ENCODE measurements around the gene ELAVL4.
"Not testable (repeated sequence)": the region's sequence is repeated elsewhere in the genome, so short reads cannot be mapped to it uniquely, and the experiment has no call there.

The ELAVL4 gene

GRCh38 chr1:50156241-50157010, 47.7 kb downstream of the ELAVL4 start:
- Histone ChIP-seq H3K4me2 (ENCODE audit: low read length) (no peak overlapping the region), H3K27ac (ENCODE audit: low read depth, low read length) (peak overlapping the region; percentile 19), H3K4me1 (ENCODE audit: control insufficient read depth, low read depth, low read length) (peaks cover 20% of the 10 kb centered on the region), H3K4me3 (ENCODE audit: low read length) (no peak overlapping the region), H3K4ac (ENCODE audit: low read depth, low read length) (no peak overlapping the region), H3K23ac (ENCODE audit: low read length) (no peak overlapping the region), H3K79me2 (ENCODE audit: control insufficient read depth, insufficient read depth, low read length) (no peaks in the 10 kb centered on the region), H3K56ac (ENCODE audit: low read length) (peak overlapping the region; percentile 58), H3K9ac (ENCODE audit: low read length) (no peak overlapping the region), H3K18ac (ENCODE audit: low read length) (no peak overlapping the region), H3K36me3 (ENCODE audit: control insufficient read depth, insufficient read depth, low read length) (no peaks in the 10 kb centered on the region), H4K8ac (ENCODE audit: low read depth, low read length) (no peak overlapping the region), H3K27me3 (ENCODE audit: insufficient read depth, low read length, poor library complexity) (no peaks in the 10 kb centered on the region), H4K5ac (ENCODE audit: low read length) (no peak overlapping the region), H2BK5ac (ENCODE audit: low read length) (peak overlapping the region; percentile 73), H3K79me1 (ENCODE audit: low read length) (no peaks in the 10 kb centered on the region), H2BK120ac (ENCODE audit: low read depth, low read length) (no peak overlapping the region), H2AK5ac (ENCODE audit: low read length) (peak overlapping the region; percentile 37), H2BK15ac (replicated peaks; ENCODE audit: low read depth) (no peak overlapping the region)
- DNase-seq: peak; percentile 56
- WGBS (ENCODE audit: extremely low coverage, insufficient coverage, low lambda C conversion rate): no CpG with 5 or more reads among the region's 7 CpGs

GRCh38 chr1:50157306-50157941, 48.7 kb downstream of the ELAVL4 start:
- Histone ChIP-seq H2BK15ac (replicated peaks; ENCODE audit: low read depth) (no peak overlapping the region), H3K4ac (ENCODE audit: low read depth, low read length) (no peak overlapping the region), H3K18ac (ENCODE audit: low read length) (no peak overlapping the region), H3K9ac (ENCODE audit: low read length) (no peak overlapping the region), H3K79me2 (ENCODE audit: control insufficient read depth, insufficient read depth, low read length) (no peaks in the 10 kb centered on the region), H4K8ac (ENCODE audit: low read depth, low read length) (no peak overlapping the region), H3K4me2 (ENCODE audit: low read length) (no peak overlapping the region), H2AK5ac (ENCODE audit: low read length) (no peak overlapping the region), H2BK5ac (ENCODE audit: low read length) (peak overlapping the region; percentile 51), H4K5ac (ENCODE audit: low read length) (no peak overlapping the region), H3K4me3 (ENCODE audit: low read length) (no peak overlapping the region), H3K27ac (ENCODE audit: low read depth, low read length) (peak overlapping the region; percentile 70), H2BK120ac (ENCODE audit: low read depth, low read length) (no peak overlapping the region), H3K4me1 (ENCODE audit: control insufficient read depth, low read depth, low read length) (peaks cover 16% of the 10 kb centered on the region), H3K27me3 (ENCODE audit: insufficient read depth, low read length, poor library complexity) (no peaks in the 10 kb centered on the region), H3K23ac (ENCODE audit: low read length) (no peak overlapping the region), H3K79me1 (ENCODE audit: low read length) (no peaks in the 10 kb centered on the region), H3K36me3 (ENCODE audit: control insufficient read depth, insufficient read depth, low read length) (no peaks in the 10 kb centered on the region), H3K56ac (ENCODE audit: low read length) (peak overlapping the region; percentile 37)
- WGBS (ENCODE audit: extremely low coverage, insufficient coverage, low lambda C conversion rate): no CpG with 5 or more reads among the region's 3 CpGs
- peak; percentile 69 for DNase-seq

- peak overlapping the region; percentile 75 for H3K27ac ChIP-seq (ENCODE audit: low read depth, low read length)
- H3K4ac ChIP-seq (ENCODE audit: low read depth, low read length): peak overlapping the region; percentile 3
- no peaks in the 10 kb centered on the region for H3K27me3 ChIP-seq (ENCODE audit: insufficient read depth, low read length, poor library complexity)
- H3K36me3 ChIP-seq (ENCODE audit: control insufficient read depth, insufficient read depth, low read length): no peaks in the 10 kb centered on the region
- H3K18ac ChIP-seq (ENCODE audit: low read length): peak overlapping the region; percentile 83
- no peak overlapping the region for H4K5ac ChIP-seq (ENCODE audit: low read length)
- no peaks in the 10 kb centered on the region for H3K79me1 ChIP-seq (ENCODE audit: low read length)
- H2BK5ac ChIP-seq (ENCODE audit: low read length): peak overlapping the region; percentile 93
- peak overlapping the region; percentile 80 for H3K56ac ChIP-seq (ENCODE audit: low read length)
- H3K79me2 ChIP-seq (ENCODE audit: control insufficient read depth, insufficient read depth, low read length): no peaks in the 10 kb centered on the region
- H3K4me2 ChIP-seq (ENCODE audit: low read length): no peak overlapping the region
- H3K9ac ChIP-seq (ENCODE audit: low read length): no peak overlapping the region
- H3K23ac ChIP-seq (ENCODE audit: low read length): no peak overlapping the region
- no peak overlapping the region for H2BK15ac ChIP-seq (replicated peaks; ENCODE audit: low read depth)
- H3K4me1 ChIP-seq (ENCODE audit: control insufficient read depth, low read depth, low read length): peaks cover 15% of the 10 kb centered on the region
- no peak for DNase-seq
- no peak overlapping the region for H4K8ac ChIP-seq (ENCODE audit: low read depth, low read length)
- H2BK120ac ChIP-seq (ENCODE audit: low read depth, low read length): peak overlapping the region; percentile 79
- peak overlapping the region; percentile 89 for H2AK5ac ChIP-seq (ENCODE audit: low read length)
- H3K4me3 ChIP-seq (ENCODE audit: low read length): no peak overlapping the region
- no CpG with 5 or more reads among the region's 1 CpG for WGBS (ENCODE audit: extremely low coverage, insufficient coverage, low lambda C conversion rate)
Observed at GRCh38 chr1:50158421-50158820, 49.7 kb downstream of the ELAVL4 start.

GRCh38 chr1:50163680-50164079, 55.0 kb downstream of the ELAVL4 start:
- no peak overlapping the region for H3K27ac ChIP-seq (ENCODE audit: low read depth, low read length)

GRCh38 chr1:50166351-50166750, 57.6 kb downstream of the ELAVL4 start:
- H3K9ac ChIP-seq (ENCODE audit: low read length); H3K23ac ChIP-seq (ENCODE audit: low read length); H2BK15ac ChIP-seq (replicated peaks; ENCODE audit: low read depth); H3K18ac ChIP-seq (ENCODE audit: low read length); H3K79me1 ChIP-seq (ENCODE audit: low read length); H3K4me1 ChIP-seq (ENCODE audit: control insufficient read depth, low read depth, low read length); H3K56ac ChIP-seq (ENCODE audit: low read length); H2BK5ac ChIP-seq (ENCODE audit: low read length); H3K27ac ChIP-seq (ENCODE audit: low read depth, low read length); DNase-seq; H2AK5ac ChIP-seq (ENCODE audit: low read length); H3K27me3 ChIP-seq (ENCODE audit: insufficient read depth, low read length, poor library complexity); H3K4ac ChIP-seq (ENCODE audit: low read depth, low read length); H2BK120ac ChIP-seq (ENCODE audit: low read depth, low read length); H4K8ac ChIP-seq (ENCODE audit: low read depth, low read length); H3K4me3 ChIP-seq (ENCODE audit: low read length); H3K4me2 ChIP-seq (ENCODE audit: low read length); H3K79me2 ChIP-seq (ENCODE audit: control insufficient read depth, insufficient read depth, low read length); H3K36me3 ChIP-seq (ENCODE audit: control insufficient read depth, insufficient read depth, low read length); H4K5ac ChIP-seq (ENCODE audit: low read length): not testable (repeated sequence)
- no CpG with 5 or more reads among the region's 1 CpG for WGBS (ENCODE audit: extremely low coverage, insufficient coverage, low lambda C conversion rate)

More at GRCh38 chr1:50163680-50164079, 55.0 kb downstream of the ELAVL4 start:
- H2BK15ac ChIP-seq (replicated peaks; ENCODE audit: low read depth): no peak overlapping the region
- no peak overlapping the region for H3K4me3 ChIP-seq (ENCODE audit: low read length)
- no peaks in the 10 kb centered on the region for H3K36me3 ChIP-seq (ENCODE audit: control insufficient read depth, insufficient read depth, low read length)
- H3K4me2 ChIP-seq (ENCODE audit: low read length): no peak overlapping the region
- no CpG with 5 or more reads among the region's 4 CpGs for WGBS (ENCODE audit: extremely low coverage, insufficient coverage, low lambda C conversion rate)
- no peaks in the 10 kb centered on the region for H3K79me2 ChIP-seq (ENCODE audit: control insufficient read depth, insufficient read depth, low read length)
- H3K79me1 ChIP-seq (ENCODE audit: low read length): no peaks in the 10 kb centered on the region
- H3K27me3 ChIP-seq (ENCODE audit: insufficient read depth, low read length, poor library complexity): no peaks in the 10 kb centered on the region
- H4K5ac ChIP-seq (ENCODE audit: low read length): no peak overlapping the region
- no peak overlapping the region for H2BK120ac ChIP-seq (ENCODE audit: low read depth, low read length)
- no peak overlapping the region for H2AK5ac ChIP-seq (ENCODE audit: low read length)
- no peak overlapping the region for H2BK5ac ChIP-seq (ENCODE audit: low read length)
- DNase-seq: peak; percentile 69
- H3K18ac ChIP-seq (ENCODE audit: low read length): peak overlapping the region; percentile 46
- H3K23ac ChIP-seq (ENCODE audit: low read length): no peak overlapping the region
- H4K8ac ChIP-seq (ENCODE audit: low read depth, low read length): no peak overlapping the region
- H3K4me1 ChIP-seq (ENCODE audit: control insufficient read depth, low read depth, low read length): no peaks in the 10 kb centered on the region
- H3K4ac ChIP-seq (ENCODE audit: low read depth, low read length): no peak overlapping the region
- no peak overlapping the region for H3K9ac ChIP-seq (ENCODE audit: low read length)
- no peak overlapping the region for H3K56ac ChIP-seq (ENCODE audit: low read length)
